Activated T-helper 2 cell treated with anti-CD3 and anti-CD28 coated beads, Interferon-gamma antibody, Interleukin-2, Interleukin-4, amounts not matched to agents 10 μg/mL and 5 μg/mL and 100 μg/mL, durations not matched to agents 14 hours and 24 hours and 36 hours (primary cell): Measurements from ENCODE around the gene ADORA2B. TPM values are rescaled to one million over a fixed set of nuclear protein-coding genes. Genes with fewer than 3 reads are reported as not detected.
"Not testable (repeated sequence)": the region's sequence is repeated elsewhere in the genome, so short reads cannot be mapped to it uniquely, and the experiment has no call there.

ENCODE experiments used
- DNase-seq: peaks from one replicate; pipeline ENCODE4 v3.0.0; 2021; ENCODE audit warnings: low spot score
- H3K27ac Mint-ChIP-seq: one replicate; pipeline ENCODE4 v1.8.0; 2021; ENCODE audit warnings: mixed read lengths
- H3K27me3 Mint-ChIP-seq: one replicate; pipeline ENCODE4 v1.8.0; 2021; ENCODE audit warnings: low read depth, mixed read lengths
- H3K36me3 Mint-ChIP-seq: one replicate; pipeline ENCODE4 v1.8.0; 2021; ENCODE audit warnings: low read depth, mixed read lengths
- H3K4me1 Mint-ChIP-seq: one replicate; pipeline ENCODE4 v1.8.0; 2021; ENCODE audit warnings: low read depth, mixed read lengths
- H3K4me3 Mint-ChIP-seq: one replicate; pipeline ENCODE4 v1.8.0; 2021; ENCODE audit warnings: low read depth, mild to moderate bottlenecking, moderate library complexity, mixed read lengths
- H3K9me3 Mint-ChIP-seq: one replicate; pipeline ENCODE4 v1.8.0; 2021; ENCODE audit warnings: mixed read lengths
- intact Hi-C: fragments of 100-400 bp; cut with micrococcal nuclease; formaldehyde crosslinking; loops from one replicate; pipeline ENCODE4 v1.15.1; 2023
- total RNA-seq: library from RNA; stranded (reverse); gene quantifications from 2 replicates; pipeline ENCODE4 v1.2.3, GENCODE V29; 2022

ADORA2B gene
- total RNA-seq, result 3.6 and 4.2 TPM in 2 replicates

DNA sequence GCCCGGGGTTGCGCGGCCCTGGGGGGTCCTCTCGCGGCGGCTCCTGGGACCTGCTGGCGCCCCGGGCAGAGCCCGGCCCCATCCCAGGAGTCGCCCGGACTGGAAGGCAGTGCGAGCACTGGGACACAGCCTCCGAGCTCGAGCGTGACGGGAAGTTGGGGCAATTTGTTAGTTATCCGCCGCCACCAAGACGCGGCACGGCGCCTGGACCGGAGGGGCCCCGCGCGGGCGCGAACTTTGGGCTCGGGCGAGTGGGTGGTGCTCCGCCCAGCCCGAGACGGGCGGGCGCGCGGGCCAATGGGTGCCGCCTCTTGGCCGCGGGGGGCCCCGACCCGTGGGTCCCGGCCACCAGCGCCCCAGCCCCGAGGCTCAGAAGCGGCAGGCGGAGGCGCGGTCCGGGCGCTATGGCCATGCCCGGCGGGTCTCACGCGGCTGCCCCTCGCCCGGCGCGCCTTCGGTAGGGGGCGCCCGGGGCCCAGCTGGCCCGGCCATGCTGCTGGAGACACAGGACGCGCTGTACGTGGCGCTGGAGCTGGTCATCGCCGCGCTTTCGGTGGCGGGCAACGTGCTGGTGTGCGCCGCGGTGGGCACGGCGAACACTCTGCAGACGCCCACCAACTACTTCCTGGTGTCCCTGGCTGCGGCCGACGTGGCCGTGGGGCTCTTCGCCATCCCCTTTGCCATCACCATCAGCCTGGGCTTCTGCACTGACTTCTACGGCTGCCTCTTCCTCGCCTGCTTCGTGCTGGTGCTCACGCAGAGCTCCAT lies at the start of gene ADORA2B:
Gene ADORA2B, plus strand, starts transcription at position 372 of the 768 bp plus-strand sequence. Its CDS starts 119 bp downstream, at position 491.
- peak within 1 kb of the TSS; percentile 70 for H3K27ac Mint-ChIP-seq
- H3K4me3 Mint-ChIP-seq, result peak within 1 kb of the TSS; percentile 84
- intact Hi-C loops, result loop anchor here (1.0 kb wide), 2 partner anchors 14 to 53 kb away; no protein-coding TSS in a partner anchor
- no peaks in the 10 kb centered on the region for H3K36me3 Mint-ChIP-seq
- DNase-seq, result peak; percentile 36
- H3K27me3 Mint-ChIP-seq, result peaks cover 44% of the 10 kb centered on the region
- H3K4me1 Mint-ChIP-seq, result peaks cover 21% of the 10 kb centered on the region
- no peaks in the 10 kb centered on the region for H3K9me3 Mint-ChIP-seq

GRCh38 chr17:15896277-15896676 lies 48.7 kb upstream of the ADORA2B start:
- H3K9me3 Mint-ChIP-seq, result peaks cover 6% of the 10 kb centered on the region
- no peak overlapping the region for H3K27ac Mint-ChIP-seq
- H3K4me3 Mint-ChIP-seq, result no peak overlapping the region
- peaks cover 16% of the 10 kb centered on the region for H3K4me1 Mint-ChIP-seq
- intact Hi-C loops, result no loop called here
- no peaks in the 10 kb centered on the region for H3K36me3 Mint-ChIP-seq
- peaks cover 17% of the 10 kb centered on the region for H3K27me3 Mint-ChIP-seq
- DNase-seq, result no peak

DNA sequence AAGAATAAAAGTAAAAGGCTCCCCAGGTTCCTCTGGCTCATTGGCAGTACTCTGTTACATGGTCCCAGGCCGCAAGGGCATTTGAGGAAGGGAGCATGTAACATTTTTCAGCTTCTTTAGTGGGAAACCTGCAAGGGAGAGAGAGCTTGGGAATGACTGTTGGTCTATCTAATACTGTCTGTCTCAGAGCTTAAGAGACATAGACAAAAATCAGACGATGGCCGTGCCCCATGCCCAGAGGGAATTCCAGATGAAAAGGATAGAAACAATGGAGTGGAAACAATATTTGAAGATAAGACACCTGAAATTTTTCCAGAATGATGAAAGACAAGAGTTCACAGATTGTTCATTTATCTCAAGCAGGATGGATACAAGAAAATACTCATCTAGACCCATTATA lies 48.1 kb upstream of the ADORA2B start:
- peaks cover 6% of the 10 kb centered on the region for H3K9me3 Mint-ChIP-seq
- peak overlapping the region; percentile 15 for H3K27ac Mint-ChIP-seq
- peaks cover 18% of the 10 kb centered on the region for H3K27me3 Mint-ChIP-seq
- no peaks in the 10 kb centered on the region for H3K36me3 Mint-ChIP-seq
- intact Hi-C loops, result no loop called here
- H3K4me3 Mint-ChIP-seq, result no peak overlapping the region
- peaks cover 16% of the 10 kb centered on the region for H3K4me1 Mint-ChIP-seq
- no peak for DNase-seq

- H3K4me3 Mint-ChIP-seq, H3K36me3 Mint-ChIP-seq, H3K9me3 Mint-ChIP-seq, H3K27ac Mint-ChIP-seq, DNase-seq: not testable (repeated sequence)
- intact Hi-C loops, result loop anchor here (2.0 kb wide), 1 partner anchor 15 kb away; no protein-coding TSS in a partner anchor
- peaks cover 16% of the 10 kb centered on the region for H3K4me1 Mint-ChIP-seq
- peaks cover 11% of the 10 kb centered on the region for H3K27me3 Mint-ChIP-seq
These were observed 45.3 kb upstream of the ADORA2B start for GRCh38 chr17:15899596-15899995.

- no peak overlapping the region for H3K27ac Mint-ChIP-seq
- H3K27me3 Mint-ChIP-seq, result peaks cover 10% of the 10 kb centered on the region
- peaks cover 16% of the 10 kb centered on the region for H3K4me1 Mint-ChIP-seq
- DNase-seq, result no peak
- intact Hi-C loops, result no loop called here
- peaks cover 4% of the 10 kb centered on the region for H3K9me3 Mint-ChIP-seq
- no peaks in the 10 kb centered on the region for H3K36me3 Mint-ChIP-seq
- H3K4me3 Mint-ChIP-seq, result no peak overlapping the region
These were observed 44.1 kb upstream of the ADORA2B start for GRCh38 chr17:15900871-15901270.

DNA sequence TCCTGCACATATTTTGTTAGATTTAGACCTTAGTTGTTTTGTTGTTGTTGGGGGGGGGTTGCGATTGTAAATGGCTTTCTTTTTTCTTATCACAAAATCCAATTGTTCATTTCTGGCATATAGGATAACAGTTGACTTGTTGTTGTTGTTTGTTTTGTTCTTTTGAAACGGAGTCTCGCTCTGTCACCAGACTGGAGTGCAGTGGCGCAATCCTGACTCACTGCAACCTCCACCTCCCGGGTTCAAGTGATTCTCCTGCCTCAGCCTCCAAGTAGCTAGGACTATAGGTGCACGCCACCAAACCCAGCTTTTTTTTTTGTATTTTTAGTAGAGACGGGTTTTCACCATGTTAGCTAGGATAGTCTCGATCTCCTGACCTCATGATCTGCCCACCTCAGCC lies 39.7 kb upstream of the ADORA2B start:
- H3K36me3 Mint-ChIP-seq, intact Hi-C loops, H3K4me3 Mint-ChIP-seq, H3K4me1 Mint-ChIP-seq, DNase-seq, H3K27ac Mint-ChIP-seq, H3K9me3 Mint-ChIP-seq: not testable (repeated sequence)
- peaks cover 23% of the 10 kb centered on the region for H3K27me3 Mint-ChIP-seq

GRCh38 chr17:15907290-15907689 lies 37.6 kb upstream of the ADORA2B start:
- H3K4me1 Mint-ChIP-seq, result no peaks in the 10 kb centered on the region
- intact Hi-C loops, result no loop called here

GRCh38 chr17:15908378-15908777 lies 36.6 kb upstream of the ADORA2B start:
- H3K9me3 Mint-ChIP-seq, result no peaks in the 10 kb centered on the region
- no peak for DNase-seq
- intact Hi-C loops, result no loop called here

More at GRCh38 chr17:15907290-15907689, 37.6 kb upstream of the ADORA2B start:
- no peak for DNase-seq
- no peaks in the 10 kb centered on the region for H3K9me3 Mint-ChIP-seq
- H3K4me3 Mint-ChIP-seq, result no peak overlapping the region
- H3K36me3 Mint-ChIP-seq, result no peaks in the 10 kb centered on the region
- peaks cover 20% of the 10 kb centered on the region for H3K27me3 Mint-ChIP-seq
- H3K27ac Mint-ChIP-seq, result no peak overlapping the region

DNA sequence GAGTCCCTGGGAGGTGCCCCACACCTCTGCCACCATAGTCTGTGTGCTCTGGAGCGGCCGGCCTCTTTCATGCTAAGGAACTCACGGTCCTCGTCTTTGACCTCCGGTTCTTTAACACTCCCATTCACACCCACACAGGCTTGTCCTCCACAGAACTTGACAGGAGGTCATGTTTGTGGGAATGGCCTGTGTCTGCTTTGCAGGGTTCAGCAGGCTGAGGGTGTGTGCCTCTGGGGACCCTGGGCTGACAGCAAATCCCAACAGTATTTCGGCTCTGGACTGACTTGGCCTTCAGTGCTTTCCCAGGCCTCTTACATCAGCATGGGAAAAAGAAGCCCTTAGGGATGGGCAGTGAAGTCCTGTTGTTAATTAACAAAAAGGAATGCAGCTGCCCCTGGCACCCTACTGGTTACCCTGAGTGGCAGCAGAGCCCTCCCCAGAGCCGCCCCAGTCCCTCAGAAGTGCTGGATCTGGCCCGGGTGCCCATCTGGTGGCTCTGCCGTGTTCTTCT lies 35.4 kb upstream of the ADORA2B start:
- H3K27ac Mint-ChIP-seq, result no peak overlapping the region
- no peak for DNase-seq
- no peaks in the 10 kb centered on the region for H3K36me3 Mint-ChIP-seq
- no peaks in the 10 kb centered on the region for H3K9me3 Mint-ChIP-seq
- intact Hi-C loops, result no loop called here
- peaks cover 16% of the 10 kb centered on the region for H3K27me3 Mint-ChIP-seq
- H3K4me1 Mint-ChIP-seq, result no peaks in the 10 kb centered on the region
- no peak overlapping the region for H3K4me3 Mint-ChIP-seq

More at GRCh38 chr17:15908378-15908777, 36.6 kb upstream of the ADORA2B start:
- peaks cover 20% of the 10 kb centered on the region for H3K27me3 Mint-ChIP-seq
- no peaks in the 10 kb centered on the region for H3K4me1 Mint-ChIP-seq
- no peak overlapping the region for H3K4me3 Mint-ChIP-seq
- no peak overlapping the region for H3K27ac Mint-ChIP-seq
- H3K36me3 Mint-ChIP-seq, result no peaks in the 10 kb centered on the region

DNA sequence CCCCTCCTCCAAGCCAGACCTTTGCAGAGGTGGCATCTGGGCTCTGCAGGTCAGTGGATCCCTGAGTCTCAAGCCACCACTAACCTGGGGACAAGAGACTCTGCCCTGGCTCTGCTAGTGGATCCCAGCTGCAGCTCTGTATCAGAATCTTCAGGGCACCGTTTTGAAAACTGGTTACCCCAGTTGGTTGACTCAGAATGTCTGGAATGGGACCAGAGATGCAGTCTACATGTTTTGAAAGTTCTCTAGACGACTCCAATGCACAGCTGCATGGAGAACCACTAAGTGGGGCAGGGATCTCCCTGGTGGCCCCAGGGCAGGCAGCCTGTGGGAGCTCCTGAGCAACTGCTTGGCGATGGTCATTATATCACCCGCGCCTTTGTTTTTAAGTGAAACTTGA lies 34.1 kb upstream of the ADORA2B start:
- H3K36me3 Mint-ChIP-seq, result no peaks in the 10 kb centered on the region
- no peak overlapping the region for H3K4me3 Mint-ChIP-seq
- no peak overlapping the region for H3K27ac Mint-ChIP-seq
- peaks cover 3% of the 10 kb centered on the region for H3K4me1 Mint-ChIP-seq
- no peaks in the 10 kb centered on the region for H3K9me3 Mint-ChIP-seq
- intact Hi-C loops, result no loop called here
- H3K27me3 Mint-ChIP-seq, result peaks cover 16% of the 10 kb centered on the region
- DNase-seq, result no peak

DNA sequence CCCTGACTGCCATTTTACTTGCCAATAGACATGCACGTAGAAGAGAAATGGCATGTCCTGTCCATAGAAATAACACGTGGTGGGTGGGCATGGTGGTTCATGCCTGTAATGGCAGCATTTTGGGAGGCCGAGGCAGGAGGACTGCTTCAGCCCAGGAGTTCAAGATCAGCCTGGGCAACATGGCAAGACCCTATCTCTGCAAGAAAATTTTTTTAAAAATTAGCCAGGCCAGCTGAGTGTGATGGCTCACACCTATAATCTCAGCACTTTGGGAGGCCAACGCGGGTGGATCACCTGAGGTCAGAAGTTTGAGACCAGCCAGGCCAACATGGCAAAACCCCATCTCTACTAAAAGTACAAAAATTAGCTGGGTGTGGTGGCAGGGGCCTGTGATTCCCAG lies 33.2 kb upstream of the ADORA2B start:
- H3K9me3 Mint-ChIP-seq, H3K36me3 Mint-ChIP-seq, DNase-seq, H3K4me1 Mint-ChIP-seq, H3K4me3 Mint-ChIP-seq, intact Hi-C loops, H3K27ac Mint-ChIP-seq: not testable (repeated sequence)
- peaks cover 15% of the 10 kb centered on the region for H3K27me3 Mint-ChIP-seq

- intact Hi-C loops, result no loop called here
- Mint-ChIP-seq H3K27ac (no peak overlapping the region), H3K27me3 (peaks cover 11% of the 10 kb centered on the region), H3K4me1 (peaks cover 3% of the 10 kb centered on the region), H3K36me3 (no peaks in the 10 kb centered on the region), H3K4me3 (no peak overlapping the region), H3K9me3 (no peaks in the 10 kb centered on the region)
- no peak for DNase-seq
These were observed 32.4 kb upstream of the ADORA2B start for GRCh38 chr17:15912416-15912955.

GRCh38 chr17:15913826-15914225 lies 31.1 kb upstream of the ADORA2B start:
- Mint-ChIP-seq H3K9me3 (no peaks in the 10 kb centered on the region), H3K4me1 (peaks cover 3% of the 10 kb centered on the region), H3K36me3 (no peaks in the 10 kb centered on the region), H3K27ac (no peak overlapping the region), H3K4me3 (no peak overlapping the region), H3K27me3 (peaks cover 10% of the 10 kb centered on the region)
- no peak for DNase-seq
- intact Hi-C loops, result no loop called here
